ENCODE results near the gene ESRRG. TPM values are rescaled to one million over a fixed set of nuclear protein-coding genes. Genes with fewer than 3 reads are reported as not detected.

ESRRG gene
- total and polyA plus RNA-seq, 5 experiments from 2014 or later: not detected

GRCh38 chr1:216456682-216457081 is 266.5 kb downstream of the ESRRG start:
- Mint-ChIP-seq H3K36me3 (no peaks in the 10 kb centered on the region), H3K9me3 (peaks cover 0 to 24% (median 5%) of the 10 kb centered on the region in 9 donors), H3K27ac (no peak overlapping the region), H3K4me1 (no peaks in the 10 kb centered on the region), H3K4me3 (no peak overlapping the region), H3K27me3 (no peaks in the 10 kb centered on the region)
- ATAC-seq: no peak
- no peak for DNase-seq
- POLR2A ChIA-PET: no interaction called here

GRCh38 chr1:216453777-216454176 is 269.5 kb downstream of the ESRRG start:
- POLR2A ChIA-PET: no interaction called here
- no peaks in the 10 kb centered on the region for H3K4me1 Mint-ChIP-seq
- peaks cover 0 to 33% (median 10%) of the 10 kb centered on the region in 9 donors for H3K9me3 Mint-ChIP-seq
- no peaks in the 10 kb centered on the region for H3K36me3 Mint-ChIP-seq
- no peak overlapping the region for H3K27ac Mint-ChIP-seq
- no peaks in the 10 kb centered on the region for H3K27me3 Mint-ChIP-seq
- ATAC-seq (no peak), DNase-seq (no peak)
- H3K4me3 Mint-ChIP-seq: no peak overlapping the region
